GM18511 (cell line): ENCODE measurements around the gene NCOA7.
A peak's percentile ranks its signal among the peaks of the same experiment; 100 is the strongest.
"Not testable (repeated sequence)": the region's sequence is repeated elsewhere in the genome, so short reads cannot be mapped to it uniquely, and the experiment has no call there.

Source experiments
- ATAC-seq: cut with Tn5 transposase; IDR thresholded peaks from one replicate; pipeline ENCODE4 v1.9.1; 2021; ENCODE audit warnings: mild to moderate bottlenecking, moderate library complexity; ENCODE audit not compliant: unreplicated experiment

NCOA7 gene

GRCh38 chr6:125963817-125964216 is 173.1 kb downstream of the NCOA7 start:
- ATAC-seq = no peak

GRCh38 chr6:125966569-125966968 is 175.8 kb downstream of the NCOA7 start:
- ATAC-seq = no peak

DNA sequence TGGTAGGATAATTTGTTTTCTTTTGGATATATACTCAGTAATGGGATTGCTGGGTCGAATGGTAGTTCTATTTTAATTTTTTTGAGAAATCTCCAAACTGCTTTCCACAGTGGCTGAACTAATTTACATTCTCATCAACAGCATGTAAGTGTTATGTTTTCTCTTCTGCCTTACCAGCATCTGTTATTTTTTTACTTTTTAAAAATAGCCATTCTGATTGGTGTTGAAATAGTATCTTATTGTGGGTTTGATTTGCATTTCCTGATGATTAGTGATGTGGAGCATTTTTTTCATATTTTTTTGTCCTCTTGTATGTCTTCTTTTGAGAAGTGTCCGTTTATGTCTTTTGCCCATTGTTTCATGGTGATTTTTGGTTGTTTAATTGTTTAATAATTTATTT is 177.7 kb downstream of the NCOA7 start:
- ATAC-seq = peak; percentile 60

GRCh38 chr6:125970760-125971159 is 180.0 kb downstream of the NCOA7 start:
- no peak for ATAC-seq

DNA sequence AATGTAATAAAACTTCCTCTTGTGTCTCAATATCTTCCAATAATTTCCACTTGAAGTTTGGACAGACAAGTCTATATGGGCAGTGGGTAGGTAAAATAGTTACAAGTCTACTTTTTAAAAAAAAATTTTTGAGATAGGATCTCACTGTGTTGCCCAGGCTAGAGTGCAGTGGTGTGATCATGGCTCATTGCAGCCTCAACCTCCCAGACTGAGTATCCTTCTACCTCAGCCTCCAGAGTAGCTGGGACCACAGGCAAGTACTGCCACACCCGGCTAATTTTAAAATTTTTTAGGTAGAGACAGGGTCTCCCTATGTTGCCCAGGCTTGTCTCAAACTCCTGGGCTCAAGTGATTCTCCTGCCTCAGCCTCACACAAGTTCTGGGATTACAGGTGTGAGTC is 181.7 kb downstream of the NCOA7 start:
- not testable (repeated sequence) for ATAC-seq

DNA sequence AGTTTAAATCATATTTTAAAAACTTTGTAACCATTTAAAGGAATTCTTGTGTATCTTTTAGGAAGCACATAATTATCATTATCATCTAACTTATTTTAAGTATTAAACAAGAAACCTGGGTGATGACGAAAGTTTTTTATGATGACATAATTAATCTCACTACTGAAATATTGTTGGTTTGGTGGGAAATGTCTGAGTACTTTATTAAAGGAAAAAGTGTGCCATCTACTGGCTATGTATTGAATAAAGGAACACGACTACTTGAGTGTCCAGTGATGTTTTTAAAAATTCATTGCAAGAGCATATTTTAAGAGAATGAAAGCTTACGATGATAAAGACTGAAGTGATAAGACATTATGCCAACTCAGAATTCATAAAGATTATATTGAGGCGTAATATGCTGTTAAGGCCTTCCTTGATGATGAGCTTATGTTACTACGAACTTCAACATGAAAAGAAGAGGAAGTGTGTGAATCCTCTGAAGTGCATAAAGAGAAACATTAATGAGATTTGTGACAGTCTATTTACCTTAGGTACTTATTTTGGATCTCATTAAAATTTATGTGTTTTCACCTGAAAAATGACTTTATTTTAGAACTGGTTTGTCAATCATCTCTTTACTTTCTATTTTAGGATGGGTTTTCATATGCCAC is 183.6 kb downstream of the NCOA7 start:
- ATAC-seq = peak; percentile 92

GRCh38 chr6:125979101-125979500 is 188.3 kb downstream of the NCOA7 start:
- ATAC-seq = no peak
